PC-9 (cell line): ENCODE data around the gene RBM12. TPM values are rescaled to one million over a fixed set of nuclear protein-coding genes. Genes with fewer than 3 reads are reported as not detected.

Experiments
- BruUV-seq: library from RNA; stranded (reverse); fragments of 400-500 nt; replicated peaks from 2 replicates; lab custom pipeline; 2021; lab: Mats Ljungman, UMichigan
- CTCF ChIA-PET: fragments of 300-600 bp; sonication (Branson Sonifier 250); formaldehyde crosslinking; loops from one replicate; lab custom pipeline; 2022; ENCODE audit warnings: antibody characterized with exemption; lab: Charles Lee
- POLR2A ChIA-PET: fragments of 300-600 bp; sonication (Branson Sonifier 250); formaldehyde crosslinking; loops from one replicate; lab custom pipeline; 2022; ENCODE audit warnings: antibody characterized with exemption; ENCODE audit not compliant: unreplicated experiment; lab: Charles Lee
- DNase-seq, 2 experiments: peaks; one replicate each; pipeline versions ENCODE4 v3.0.0 to v3.0.0-alpha.2; 2015 to 2022; ENCODE audit warnings: mixed read lengths in 1 of 2
- H2AFZ ChIP-seq: fragments of 200-600 bp; sonication (generic); 2 replicates; pipeline ENCODE4 v1.8.1; 2017; ENCODE audit warnings: antibody characterized with exemption
- H3F3A ChIP-seq: fragments of 200-600 bp; sonication (generic); 2 replicates; pipeline ENCODE4 v1.8.1; 2017; ENCODE audit warnings: antibody characterized with exemption, mild to moderate bottlenecking, low read depth; ENCODE audit not compliant: insufficient read depth
- H3K27ac ChIP-seq: fragments of 200-600 bp; sonication (generic); 2 replicates; pipeline ENCODE4 v1.6.1; 2016; ENCODE audit warnings: mixed run types
- H3K27me3 ChIP-seq: fragments of 200-600 bp; sonication (generic); 2 replicates; pipeline ENCODE4 v1.6.1; 2016; ENCODE audit warnings: low read depth, mixed run types; ENCODE audit not compliant: insufficient read depth
- H3K36me3 ChIP-seq: fragments of 200-600 bp; sonication (generic); 2 replicates; pipeline ENCODE4 v1.6.1; 2016; ENCODE audit warnings: low read depth, mixed run types
- H3K4me1 ChIP-seq: fragments of 200-600 bp; sonication (generic); replicated peaks from 2 replicates; pipeline ENCODE4 v1.6.1; 2016; ENCODE audit warnings: mixed run types; ENCODE audit not compliant: insufficient read depth
- H3K4me2 ChIP-seq: fragments of 200-600 bp; sonication (generic); 2 replicates; pipeline ENCODE4 v1.6.1; 2017; ENCODE audit warnings: mixed run types
- H3K4me3 ChIP-seq: fragments of 200-600 bp; sonication (generic); 2 replicates; pipeline ENCODE4 v1.6.1; 2016; ENCODE audit warnings: mixed run types
- H3K79me2 ChIP-seq: fragments of 200-600 bp; sonication (generic); 2 replicates; pipeline ENCODE4 v1.6.1; 2017; ENCODE audit warnings: low read depth, mixed run types
- H3K9me2 ChIP-seq: fragments of 200-600 bp; sonication (generic); 2 replicates; pipeline ENCODE4 v1.8.1; 2017; ENCODE audit warnings: mild to moderate bottlenecking; ENCODE audit not compliant: insufficient read depth
- H3K9me3 ChIP-seq: fragments of 200-600 bp; sonication (generic); 2 replicates; pipeline ENCODE4 v1.8.1; 2016; ENCODE audit warnings: low read depth; ENCODE audit not compliant: insufficient read depth
- H4K20me1 ChIP-seq: fragments of 200-600 bp; sonication (generic); 2 replicates; pipeline ENCODE4 v1.8.1; 2017; ENCODE audit not compliant: insufficient read depth
- CTCF ChIP-seq: fragments of 200-600 bp; sonication (generic); conservative IDR thresholded peaks from 2 replicates; pipeline ENCODE4 v1.6.1; 2017; ENCODE audit warnings: mixed run types, antibody characterized with exemption, mild to moderate bottlenecking, moderate library complexity
- EZH2 ChIP-seq: fragments of 200-600 bp; sonication (generic); IDR thresholded peaks from 2 replicates; pipeline ENCODE4 v1.8.0; 2017; ENCODE audit warnings: antibody characterized with exemption, low read depth
- intact Hi-C: fragments of 100-400 bp; cut with micrococcal nuclease; formaldehyde crosslinking; loops from one replicate; pipeline ENCODE4 v1.10.0; 2022; ENCODE audit not compliant: unreplicated experiment
- total RNA-seq: library from RNA; stranded (reverse); gene quantifications from 2 replicates; pipeline ENCODE4 v1.2.3, GENCODE V29; 2021

The RBM12 gene
- total RNA-seq, 1 experiment from 2014 or later, result 81.2 TPM

GRCh38 chr20:35654415-35654814 is 10.3 kb downstream of the RBM12 start:
- peaks cover 17% of the 10 kb centered on the region for H3F3A ChIP-seq
- intact Hi-C loops, result no loop called here
- H3K27me3 ChIP-seq, result no peaks in the 10 kb centered on the region
- POLR2A ChIA-PET, result no interaction called here
- no peak overlapping the region for H3K27ac ChIP-seq
- H3K9me3 ChIP-seq, result no peaks in the 10 kb centered on the region
- no peak for DNase-seq
- no TSS peak for BruUV-seq
- no peak overlapping the region for H3K4me3 ChIP-seq
- no peak overlapping the region for H2AFZ ChIP-seq
- H3K79me2 ChIP-seq, result peaks cover 100% of the 10 kb centered on the region
- H3K9me2 ChIP-seq, result no peaks in the 10 kb centered on the region
- CTCF ChIA-PET, result no interaction called here
- peaks cover 51% of the 10 kb centered on the region for H3K36me3 ChIP-seq
- no peak overlapping the region for H3K4me2 ChIP-seq
- H3K4me1 ChIP-seq, result 0 out of 2 replicates have a peak, but pooled peaks cover 8% of the 10 kb centered on the region
- H4K20me1 ChIP-seq, result peaks cover 95% of the 10 kb centered on the region
- TF ChIP-seq EZH2 (no peak), CTCF (no peak)

- H3K4me1 ChIP-seq, result 0 out of 2 replicates have a peak, but pooled peaks cover 5% of the 10 kb centered on the region
- peaks cover 94% of the 10 kb centered on the region for H4K20me1 ChIP-seq
- no peaks in the 10 kb centered on the region for H3K9me2 ChIP-seq
- no peak overlapping the region for H2AFZ ChIP-seq
- POLR2A ChIA-PET, result interaction anchor here (0.7 kb wide), 1 partner anchor 774 kb away, joined by 3 read pairs; no protein-coding TSS in a partner anchor
- H3K36me3 ChIP-seq, result peaks cover 51% of the 10 kb centered on the region
- peaks cover 100% of the 10 kb centered on the region for H3K79me2 ChIP-seq
- no peaks in the 10 kb centered on the region for H3K27me3 ChIP-seq
- CTCF ChIA-PET, result no interaction called here
- no peak overlapping the region for H3K27ac ChIP-seq
- no peak for TF ChIP-seq EZH2
- BruUV-seq, result TSS peak; percentile 1
- peaks cover 21% of the 10 kb centered on the region for H3F3A ChIP-seq
- intact Hi-C loops, result no loop called here
- DNase-seq, result no peak
- H3K4me2 ChIP-seq, result no peak overlapping the region
- H3K9me3 ChIP-seq, result no peaks in the 10 kb centered on the region
- H3K4me3 ChIP-seq, result no peak overlapping the region
These were observed 10.8 kb downstream of the RBM12 start for GRCh38 chr20:35653893-35654292.

GRCh38 chr20:35653430-35653734 is 11.3 kb downstream of the RBM12 start:
- no peaks in the 10 kb centered on the region for H3K9me2 ChIP-seq
- H3K4me3 ChIP-seq, result no peak overlapping the region
- H4K20me1 ChIP-seq, result peaks cover 93% of the 10 kb centered on the region
- ChIA-PET CTCF (no interaction called here), POLR2A (no interaction called here)
- no peaks in the 10 kb centered on the region for H3K27me3 ChIP-seq
- H3K36me3 ChIP-seq, result peaks cover 51% of the 10 kb centered on the region
- H3K4me2 ChIP-seq, result no peak overlapping the region
- TF ChIP-seq CTCF (no peak), EZH2 (no peak)
- H3K4me1 ChIP-seq, result 0 out of 2 replicates have a peak, but pooled peaks cover 5% of the 10 kb centered on the region
- no peak for DNase-seq
- no peak overlapping the region for H2AFZ ChIP-seq
- BruUV-seq, result no TSS peak
- H3K27ac ChIP-seq, result no peak overlapping the region
- H3K9me3 ChIP-seq, result no peaks in the 10 kb centered on the region
- H3F3A ChIP-seq, result peaks cover 21% of the 10 kb centered on the region
- intact Hi-C loops, result no loop called here
- peaks cover 100% of the 10 kb centered on the region for H3K79me2 ChIP-seq
